Activated CD8-positive, alpha-beta memory T cell treated with anti-CD3 and anti-CD28 coated beads for 48 hours (primary cell): ENCODE results near the gene GRK2.
A peak's percentile ranks its signal among the peaks of the same experiment; 100 is the strongest.
"Not testable (repeated sequence)": the region's sequence is repeated elsewhere in the genome, so short reads cannot be mapped to it uniquely, and the experiment has no call there.

Source experiments
- DNase-seq, 3 experiments: peaks; one replicate each; pipeline ENCODE4 v3.0.0-alpha.2; 2020; ENCODE audit warnings: low read depth in 2 of 3, low spot score in 2 of 3

Gene GRK2

DNA sequence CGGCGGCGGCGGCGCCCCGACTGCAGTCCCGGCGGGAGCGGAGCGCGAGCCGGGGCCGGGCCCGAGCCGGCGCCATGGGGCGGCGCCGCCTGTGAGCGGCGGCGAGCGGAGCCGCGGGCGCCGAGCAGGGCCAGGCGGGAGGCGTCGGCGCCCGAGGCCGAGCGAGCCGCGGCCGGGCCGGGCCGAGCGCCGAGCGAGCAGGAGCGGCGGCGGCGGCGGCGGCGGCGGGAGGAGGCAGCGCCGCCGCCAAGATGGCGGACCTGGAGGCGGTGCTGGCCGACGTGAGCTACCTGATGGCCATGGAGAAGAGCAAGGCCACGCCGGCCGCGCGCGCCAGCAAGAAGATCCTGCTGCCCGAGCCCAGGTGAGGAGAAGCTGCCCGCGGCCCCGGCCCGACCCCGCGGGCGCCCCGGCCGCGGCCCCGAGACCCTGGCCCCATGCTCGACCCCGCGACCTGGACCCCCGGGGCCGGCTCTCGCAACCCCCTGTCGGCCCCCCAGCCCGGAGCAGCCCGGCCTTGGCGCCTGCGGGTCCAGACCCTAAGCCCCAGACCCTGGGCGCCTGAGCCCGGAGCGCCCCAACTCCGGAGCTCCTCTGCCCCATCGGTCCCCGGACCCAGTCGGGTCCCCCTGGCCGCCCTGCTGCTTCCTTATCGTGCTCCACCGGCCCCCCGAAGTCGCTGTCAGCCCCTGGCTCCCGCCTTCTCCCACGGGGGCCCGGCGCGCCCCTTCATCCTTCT, at the start of gene GRK2:
Gene GRK2 (plus strand): TSS at position 25 of the 739 bp plus-strand sequence. CDS start 227 bp downstream, at position 252.
- DNase-seq = no peak

DNA sequence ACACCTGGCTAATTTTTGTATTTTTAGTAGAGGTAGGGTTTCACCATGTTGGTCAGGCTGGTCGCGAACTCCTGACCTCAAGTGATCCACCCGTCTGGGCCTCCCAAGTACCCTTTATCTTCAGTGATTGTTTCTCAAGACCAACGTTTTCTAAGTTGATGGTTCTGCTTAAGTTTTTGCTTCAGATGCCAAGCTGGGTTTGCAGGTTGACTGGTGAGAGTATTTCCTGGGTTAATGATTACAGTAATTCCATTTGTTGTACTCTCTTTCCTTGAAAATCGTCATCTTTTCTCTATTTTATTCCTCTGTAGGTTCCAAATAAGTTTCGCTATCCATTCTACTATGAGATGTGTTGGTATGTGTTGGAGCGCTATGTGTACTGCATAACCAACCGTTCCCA, 38.5 kb upstream of the GRK2 start:
- no peak for DNase-seq

DNA sequence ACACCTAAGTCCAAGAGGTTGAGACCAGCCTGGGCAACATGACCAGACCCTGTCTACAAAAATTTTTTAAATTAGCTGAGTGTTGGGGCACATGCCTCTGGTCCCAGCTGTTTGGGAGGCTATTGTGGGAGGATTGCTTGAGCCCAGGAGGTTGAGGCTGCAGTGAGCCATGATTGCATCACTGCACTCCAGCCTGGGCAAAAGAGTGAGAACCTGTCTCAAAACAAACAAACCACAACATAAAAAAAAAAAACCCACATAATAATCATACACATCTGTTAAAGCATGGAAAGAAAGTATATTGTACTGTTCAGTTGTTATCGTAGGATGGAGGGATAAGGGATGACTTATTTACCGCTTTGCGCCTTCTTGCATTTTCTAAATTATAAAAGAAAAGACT, 35.9 kb upstream of the GRK2 start:
- DNase-seq = no peak

DNA sequence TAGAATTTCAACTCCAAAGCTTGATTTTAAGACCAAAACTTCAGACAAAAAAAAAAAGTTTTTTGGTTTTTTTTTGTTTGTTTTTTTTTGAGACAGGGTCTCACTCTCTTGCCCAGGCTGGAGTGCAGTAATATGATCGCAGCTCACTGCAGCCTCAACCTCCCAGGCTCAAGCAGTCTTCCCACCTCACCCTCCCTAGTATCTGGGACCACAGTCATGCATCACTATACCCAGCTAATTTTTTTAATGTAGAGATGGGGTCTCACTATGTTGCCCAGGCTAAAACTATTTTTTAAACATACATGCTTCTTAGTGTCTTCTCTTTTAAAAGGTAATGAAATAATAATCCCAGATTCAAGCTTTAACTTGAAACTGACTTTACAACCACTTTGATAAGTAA, 35.4 kb upstream of the GRK2 start:
- DNase-seq = no peak

DNA sequence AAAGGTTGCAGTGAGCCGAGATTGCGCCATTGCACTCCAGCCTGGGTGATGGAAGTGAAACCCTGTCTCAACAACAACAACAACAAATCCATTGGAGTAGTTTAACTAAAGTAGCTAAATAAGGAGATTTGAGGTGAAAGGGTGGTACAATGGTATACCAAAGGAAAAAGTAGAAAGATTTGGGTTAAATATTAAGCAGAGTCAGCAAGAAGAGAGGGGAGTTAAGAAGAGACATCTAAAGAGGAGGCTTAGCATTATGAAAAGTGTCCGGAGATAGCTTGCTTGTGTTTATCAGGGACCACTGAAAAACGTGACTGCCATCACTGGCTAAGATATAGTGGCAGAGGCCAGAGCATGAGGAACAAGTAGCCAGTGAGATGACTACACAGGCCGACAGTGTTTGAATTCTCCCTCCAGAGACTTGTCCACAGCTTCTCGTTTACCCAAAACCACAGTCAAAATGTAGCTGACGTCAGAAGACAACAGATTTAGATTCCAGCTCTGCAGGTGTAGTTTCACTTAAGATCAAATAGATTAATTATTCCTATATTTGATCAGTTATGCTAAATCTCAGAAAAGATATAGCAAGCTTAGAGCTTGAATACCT, 32.6 kb upstream of the GRK2 start:
- no peak for DNase-seq

DNA sequence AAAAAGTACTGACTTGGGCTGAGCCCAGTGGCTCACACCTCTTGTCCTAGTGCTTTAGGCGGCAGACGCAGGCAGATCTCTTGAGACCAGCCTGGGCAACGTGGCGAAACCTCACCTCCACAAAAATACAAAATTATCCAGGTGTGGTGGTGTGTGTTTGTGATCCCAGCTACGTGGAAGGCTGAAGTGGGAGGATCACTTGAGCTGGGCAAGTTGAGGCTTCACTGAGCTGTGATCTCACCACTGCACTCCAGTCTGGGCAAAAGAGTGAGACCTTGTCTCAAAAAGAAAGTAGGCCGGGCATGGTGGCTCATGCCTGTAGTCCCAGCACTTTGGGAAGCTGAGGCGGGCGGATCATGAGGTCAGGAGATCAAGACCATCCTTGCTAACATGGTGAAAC, 31.7 kb upstream of the GRK2 start:
- not testable (repeated sequence) for DNase-seq

DNA sequence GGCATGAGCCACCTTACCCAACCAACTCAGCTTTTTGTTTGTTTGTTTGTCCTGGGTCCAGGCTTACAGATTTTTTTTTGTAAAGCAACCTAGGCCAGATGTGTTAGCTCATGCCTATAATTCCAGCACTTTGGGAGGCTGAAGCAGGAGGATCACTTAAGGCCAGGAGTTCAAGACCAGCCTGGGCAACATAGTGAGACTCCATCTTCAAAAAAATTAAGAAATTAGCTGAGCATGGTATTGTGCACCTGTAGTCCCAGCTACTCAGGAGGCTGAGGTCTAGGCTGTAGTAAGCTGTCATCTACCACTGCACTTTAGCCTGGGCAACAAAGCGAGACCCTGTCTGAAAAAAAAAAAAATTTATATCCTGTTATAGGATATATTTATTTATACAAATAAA, 28.7 kb upstream of the GRK2 start:
- no peak for DNase-seq

DNA sequence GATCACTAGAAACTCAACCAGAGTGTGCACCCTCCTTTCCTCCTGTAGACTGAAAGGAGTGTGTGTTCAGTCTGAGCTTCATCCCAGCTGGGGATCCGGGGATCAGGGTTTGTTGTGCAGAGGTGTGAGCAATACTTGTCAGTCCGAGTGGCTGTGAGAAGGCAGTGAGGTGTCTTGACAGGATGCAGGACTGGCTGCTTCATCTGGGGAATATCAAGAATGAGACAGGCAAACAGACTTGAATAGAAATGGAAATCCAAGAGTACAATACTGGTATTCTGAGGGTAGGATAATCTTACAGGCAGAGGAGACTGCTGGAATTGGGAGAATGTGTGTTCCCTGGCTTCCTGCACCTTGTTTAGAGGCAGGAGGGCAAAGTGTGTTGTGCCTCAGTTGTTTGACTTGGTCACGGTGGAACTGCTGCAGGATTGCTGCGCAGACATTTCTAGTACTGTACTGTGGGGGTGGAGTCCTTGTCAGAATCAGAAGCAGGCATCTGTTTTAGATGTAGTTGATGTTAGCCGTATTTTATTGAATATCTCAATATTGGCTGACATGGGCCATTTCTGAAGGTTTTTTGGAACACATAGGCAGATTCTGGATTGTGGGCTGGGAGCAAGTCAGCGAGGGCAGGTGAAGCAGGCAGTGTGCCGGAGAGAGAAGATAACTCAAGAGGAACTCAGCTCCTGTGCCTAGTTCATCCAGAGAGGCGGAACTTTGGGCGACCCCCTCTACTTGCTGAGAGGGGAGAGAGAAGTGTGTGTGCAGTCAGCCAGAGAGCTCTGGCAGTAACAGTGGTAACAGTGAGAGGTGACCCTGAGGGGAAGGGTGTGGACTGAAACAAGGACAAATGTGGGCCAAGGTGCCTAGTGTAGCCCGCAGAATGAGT, 27.1 kb upstream of the GRK2 start:
- no peak for DNase-seq

DNA sequence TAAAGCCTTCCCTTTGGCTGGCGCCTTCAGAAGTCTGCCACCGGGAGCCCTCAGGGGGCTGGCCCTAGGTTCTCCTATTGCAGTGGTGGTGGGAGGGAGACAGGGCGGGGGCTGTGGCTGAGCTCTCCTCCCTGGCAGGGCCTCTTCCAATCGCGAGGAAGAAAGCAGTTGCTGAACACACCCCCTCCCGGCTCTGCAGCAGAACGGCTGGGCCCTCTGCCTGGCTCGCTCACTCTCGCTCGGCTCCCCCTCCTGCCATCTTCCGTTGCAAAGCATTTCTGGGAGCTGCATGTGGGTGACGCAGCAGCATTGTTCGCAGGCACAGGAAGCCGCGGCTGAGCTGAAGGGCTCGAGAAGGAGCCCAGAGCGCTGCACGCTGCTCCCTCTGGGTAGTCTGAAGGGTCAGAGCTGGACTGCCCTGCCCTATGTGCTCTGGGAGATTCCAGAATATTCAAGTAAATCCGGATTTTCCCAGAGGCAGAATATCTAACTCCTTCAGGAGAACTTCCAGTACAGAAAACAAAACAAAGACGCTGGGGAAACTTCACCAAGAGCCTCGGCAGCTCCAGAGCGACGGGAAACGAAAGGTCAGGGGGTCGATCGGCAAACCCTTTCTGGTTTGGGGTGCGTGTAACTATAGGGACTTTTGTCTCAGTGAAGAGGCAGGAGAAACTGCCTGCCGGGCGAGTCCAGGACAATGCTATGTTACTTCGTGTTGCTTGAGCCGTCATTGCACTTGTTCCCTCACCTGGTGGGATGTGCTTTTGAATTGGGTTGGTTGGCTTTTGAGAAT, 26.3 kb upstream of the GRK2 start:
- DNase-seq = peak; percentile 59 to 89 (median 85)

DNA sequence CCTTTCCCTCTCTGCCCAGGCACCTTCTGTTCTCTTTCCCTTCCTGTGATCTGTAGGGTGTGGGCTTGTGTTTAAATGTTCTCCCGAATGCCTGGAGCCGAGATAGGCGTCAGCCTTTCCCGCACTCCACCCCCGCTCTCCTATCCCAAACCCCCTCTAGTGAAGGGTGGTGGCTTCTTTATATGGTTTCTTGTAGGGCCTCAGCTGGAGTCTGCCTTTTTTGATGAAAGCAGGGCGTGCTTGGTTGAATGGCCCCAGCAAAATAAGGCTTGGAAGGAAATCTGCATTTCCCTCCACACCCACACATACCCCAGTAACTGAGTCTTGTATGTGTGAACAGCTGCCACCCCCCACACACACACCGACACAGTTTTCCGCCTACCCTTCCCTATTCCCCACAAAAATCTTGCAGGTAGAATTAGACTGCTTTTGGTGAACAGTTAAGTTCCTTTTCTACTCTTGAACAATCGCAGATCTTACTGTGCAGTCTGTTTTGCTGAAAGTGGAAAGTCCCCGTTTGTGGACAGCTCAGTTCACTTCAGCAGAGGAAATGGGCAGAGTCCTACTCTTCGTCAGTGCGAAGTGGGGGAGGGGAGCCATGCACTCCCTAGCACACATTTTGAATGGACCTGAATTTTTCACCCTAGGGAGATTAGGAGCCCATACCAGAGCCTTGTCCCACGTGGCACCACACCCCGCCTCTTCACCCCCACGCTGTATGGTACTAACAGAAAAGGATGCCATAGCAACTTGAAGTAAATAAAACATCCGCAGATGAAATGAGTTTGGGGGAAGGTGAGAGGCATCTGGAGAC, 25.5 kb upstream of the GRK2 start:
- DNase-seq = peak in 1 of 3 experiments; percentile 60

DNA sequence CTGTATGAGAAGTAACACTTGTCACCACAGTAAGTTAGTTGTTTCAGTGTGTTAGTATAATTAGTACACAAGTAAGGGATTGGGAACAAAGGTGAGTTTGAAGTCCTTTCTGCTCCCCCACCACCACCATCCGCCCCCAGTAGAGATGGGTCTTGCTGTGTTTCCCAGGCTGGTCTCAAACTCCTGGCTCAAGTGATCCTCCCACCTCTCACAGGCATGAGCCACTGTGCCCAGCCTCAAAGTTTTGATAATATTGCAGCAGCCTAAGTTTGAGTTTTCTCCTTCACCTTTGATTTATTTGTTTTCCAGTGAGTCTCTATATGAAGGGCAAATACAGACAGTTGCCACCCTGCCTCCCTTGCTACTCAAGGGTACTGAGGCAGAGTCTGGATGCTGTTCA, 23.7 kb upstream of the GRK2 start:
- DNase-seq = no peak

DNA sequence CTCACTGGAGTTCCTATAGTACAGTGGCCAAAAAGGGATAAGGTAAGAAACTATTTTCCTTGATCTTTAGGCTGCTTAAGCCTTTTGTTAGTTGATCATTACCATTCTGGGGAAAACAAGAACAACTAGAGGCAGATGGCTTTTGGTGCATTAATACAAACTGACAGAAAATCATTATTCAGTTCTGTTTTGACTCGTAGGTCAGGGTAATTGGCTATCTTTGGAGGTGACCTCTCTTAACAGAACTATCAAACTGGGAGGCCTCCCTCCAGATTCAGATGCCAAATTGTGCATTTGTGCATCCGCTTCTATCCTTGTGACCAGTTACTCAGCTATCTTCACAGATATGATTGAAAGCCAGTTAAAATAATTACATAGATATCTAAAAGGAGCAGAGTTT, 23.2 kb upstream of the GRK2 start:
- DNase-seq = no peak

DNA sequence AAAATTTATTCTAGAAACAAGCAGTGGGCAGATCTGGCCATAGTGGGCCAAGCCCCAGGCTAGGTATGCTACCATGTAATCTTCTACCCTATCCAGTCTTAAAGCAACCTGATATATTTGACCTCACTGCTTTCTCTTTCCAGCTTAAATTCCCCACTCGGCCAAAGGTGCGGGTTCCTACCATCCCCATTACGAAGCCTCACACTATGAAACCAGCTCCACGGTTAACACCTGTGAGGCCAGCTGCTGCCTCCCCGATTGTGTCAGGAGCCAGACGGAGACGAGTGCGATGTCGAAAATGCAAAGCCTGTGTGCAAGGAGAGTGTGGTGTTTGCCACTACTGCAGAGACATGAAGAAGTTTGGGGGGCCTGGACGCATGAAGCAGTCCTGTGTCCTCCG, 21.2 kb upstream of the GRK2 start:
- no peak for DNase-seq

DNA sequence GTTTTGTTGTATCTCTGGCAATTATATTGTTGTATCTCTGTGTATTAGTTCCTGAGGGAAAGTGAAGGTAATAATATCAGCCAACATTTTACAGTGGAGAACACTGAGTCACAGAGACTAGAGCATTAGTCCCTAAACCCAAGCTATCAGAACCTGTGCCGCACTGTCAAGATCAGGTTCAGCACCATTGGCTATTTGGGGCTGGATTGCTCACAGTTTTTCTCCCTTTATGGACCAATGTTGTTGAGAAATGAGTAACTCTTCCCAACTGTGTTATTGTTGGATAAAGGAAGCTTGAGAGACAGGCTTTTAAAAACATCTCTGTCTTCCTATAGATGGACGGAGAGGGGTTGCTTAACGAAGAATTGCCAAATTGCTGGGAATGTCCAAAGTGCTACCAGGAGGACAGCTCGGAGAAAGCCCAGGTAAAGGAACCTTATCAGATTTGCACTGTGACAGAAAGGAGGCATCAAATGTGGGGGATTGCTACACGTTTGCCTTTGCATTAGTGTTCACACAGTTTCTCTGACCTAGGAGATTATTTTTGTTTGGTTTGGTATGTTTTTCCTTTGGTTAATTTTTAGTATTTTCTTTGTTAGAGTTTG, 18.2 kb upstream of the GRK2 start:
- no peak for DNase-seq

DNA sequence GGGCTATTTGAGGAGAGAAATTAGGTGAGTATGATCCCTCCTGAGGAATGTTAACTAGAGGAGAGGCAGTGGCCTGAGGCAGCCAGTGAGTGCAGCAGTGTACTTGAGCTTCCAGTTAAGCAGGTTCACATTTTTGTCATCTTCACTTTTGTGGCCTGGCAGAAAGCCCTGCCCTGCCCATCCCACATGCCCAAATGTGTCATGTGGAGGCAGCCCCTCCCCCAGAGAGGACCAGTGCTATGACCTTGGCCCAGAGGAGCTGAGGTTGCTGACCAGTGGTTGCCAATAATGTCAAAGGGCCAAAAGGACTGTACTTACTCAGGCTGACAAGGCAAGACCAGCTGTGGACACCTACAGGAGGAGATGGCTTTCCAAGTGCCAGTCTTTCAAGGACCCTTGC, 17.6 kb upstream of the GRK2 start:
- no peak for DNase-seq

DNA sequence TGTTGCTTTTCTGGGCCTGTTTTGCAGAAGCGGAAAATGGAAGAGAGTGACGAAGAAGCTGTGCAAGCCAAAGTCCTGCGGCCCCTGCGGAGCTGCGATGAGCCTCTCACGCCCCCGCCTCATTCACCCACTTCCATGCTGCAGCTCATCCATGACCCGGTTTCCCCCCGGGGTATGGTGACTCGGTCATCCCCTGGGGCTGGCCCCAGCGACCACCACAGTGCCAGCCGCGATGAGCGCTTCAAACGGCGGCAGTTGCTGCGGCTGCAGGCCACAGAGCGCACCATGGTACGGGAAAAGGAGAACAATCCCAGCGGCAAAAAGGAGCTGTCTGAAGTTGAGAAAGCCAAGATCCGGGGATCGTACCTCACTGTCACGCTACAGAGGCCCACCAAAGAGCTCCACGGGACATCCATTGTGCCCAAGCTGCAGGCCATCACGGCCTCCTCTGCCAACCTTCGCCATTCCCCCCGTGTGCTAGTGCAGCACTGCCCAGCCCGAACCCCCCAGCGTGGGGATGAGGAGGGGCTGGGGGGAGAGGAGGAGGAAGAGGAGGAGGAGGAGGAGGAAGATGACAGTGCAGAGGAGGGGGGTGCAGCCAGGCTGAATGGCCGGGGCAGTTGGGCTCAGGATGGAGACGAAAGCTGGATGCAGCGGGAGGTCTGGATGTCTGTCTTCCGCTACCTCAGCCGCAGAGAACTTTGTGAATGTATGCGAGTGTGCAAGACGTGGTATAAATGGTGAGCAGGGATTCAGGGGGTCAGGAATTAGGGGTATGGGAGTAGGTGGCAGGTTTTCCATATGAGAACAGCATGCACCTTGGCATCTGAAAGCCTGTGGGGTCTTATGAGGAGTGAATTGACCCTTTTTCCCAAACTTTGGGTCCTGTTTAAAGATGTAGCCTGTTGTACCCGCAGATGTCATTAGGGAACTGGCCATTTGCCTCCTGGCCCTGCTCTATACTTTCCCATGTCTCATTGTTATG, 15.9 kb upstream of the GRK2 start:
- no peak for DNase-seq

DNA sequence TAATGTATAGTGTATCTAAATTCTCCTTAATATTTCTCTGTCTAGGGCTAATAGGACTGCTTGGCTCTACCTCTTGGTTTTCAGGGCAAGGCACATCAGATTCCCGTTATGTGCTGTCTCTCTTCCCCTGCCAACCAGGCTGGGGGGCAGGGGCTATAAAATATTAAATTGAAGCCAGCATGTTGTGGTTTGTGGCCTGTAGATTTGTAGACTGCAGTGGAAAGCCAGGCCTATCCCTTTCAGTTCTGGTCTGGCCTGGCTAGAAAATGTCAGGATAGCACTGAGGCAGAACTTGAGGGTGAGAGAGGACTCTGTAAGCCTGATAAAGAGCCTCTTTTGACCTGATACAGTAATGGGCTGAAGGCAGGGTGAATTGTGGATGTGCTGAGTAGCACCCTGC, 14.4 kb upstream of the GRK2 start:
- DNase-seq = no peak

DNA sequence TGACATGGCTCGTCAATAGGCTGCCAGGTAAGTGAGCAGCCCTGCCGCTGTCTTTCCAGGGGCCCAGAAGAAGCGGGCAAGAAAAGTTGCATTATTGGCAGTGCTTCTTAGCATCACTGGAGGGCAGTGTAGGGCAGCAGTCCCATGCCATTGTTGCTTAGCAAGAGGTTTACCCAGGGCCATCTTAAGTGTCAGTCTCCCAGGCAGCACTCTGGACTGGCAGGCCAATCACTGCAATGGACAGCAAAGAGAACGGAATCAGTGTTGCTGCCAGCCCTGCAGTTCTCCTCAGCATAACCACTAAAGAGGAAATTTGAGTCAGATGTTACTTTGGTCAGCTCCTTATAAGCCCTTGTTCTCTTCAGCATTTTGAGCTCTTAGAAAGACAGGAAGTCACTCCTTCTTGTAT, 13.4 kb upstream of the GRK2 start:
- DNase-seq = no peak
